Gastrocnemius medialis (tissue), 4 donors: Measurements from ENCODE around the gene RBM45. TPM values are rescaled to one million over a fixed set of nuclear protein-coding genes. Genes with fewer than 3 reads are reported as not detected.

Experiments
- ATAC-seq, 2 donors: fragments of 150-250 bp; one replicate each; pipeline ENCODE4 v1.9.1; 2016
- DNase-seq, 2 donors: peaks; one replicate each; pipeline ENCODE4 v3.0.0-alpha.2; 2019
- H3K27ac ChIP-seq, 4 donors: fragments of 200-600 bp; sonication (generic); 1 replicate in 1 of 4; 2 replicates in 3 of 4; pipeline ENCODE4 v1.5.1; 2016 to 2018; ENCODE audit warnings: mild to moderate bottlenecking in 2 of 4, moderate library complexity in 1 of 4
- H3K27me3 ChIP-seq, 3 donors: fragments of 200-600 bp; sonication (generic) in 2 of 3; 1 replicate in 1 of 3; 2 replicates in 2 of 3; pipeline versions ENCODE4 v1.5.1 to v1.6.0; 2016 to 2019; ENCODE audit warnings: mild to moderate bottlenecking in 1 of 3, moderate library complexity in 1 of 3
- H3K36me3 ChIP-seq, 2 donors: fragments of 200-600 bp; sonication (generic) in 1 of 2; one replicate each; pipeline ENCODE4 v1.5.1; 2017 to 2018
- H3K4me1 ChIP-seq, 2 donors: fragments of 200-600 bp; sonication (generic) in 1 of 2; one replicate each; pipeline ENCODE4 v1.5.1; 2016 to 2017; ENCODE audit warnings: mild to moderate bottlenecking in 2 of 2
- H3K4me3 ChIP-seq, 4 donors: fragments of 200-600 bp; sonication (generic) in 3 of 4; 1 replicate in 1 of 4; 2 replicates in 3 of 4; pipeline ENCODE4 v1.5.1; 2016 to 2019; ENCODE audit warnings: mild to moderate bottlenecking in 2 of 4
- H3K9me3 ChIP-seq, 3 donors: fragments of 200-600 bp; sonication (generic) in 2 of 3; 1 replicate in 1 of 3; 2 replicates in 2 of 3; pipeline ENCODE4 v1.5.1; 2016 to 2019
- CTCF ChIP-seq, 5 experiments: fragments of 450-650 bp in 3 of 5; fragments of 200-600 bp in 2 of 5; sonication (generic) in 2 of 5; IDR thresholded peaks in 4 of 5; conservative IDR thresholded peaks in 1 of 5; 1 replicate in 4 of 5; 2 replicates in 1 of 5; pipeline ENCODE4 v1.5.1; 2016 to 2019; ENCODE audit warnings: antibody characterized with exemption in 5 of 5, mild to moderate bottlenecking in 3 of 5, moderate library complexity in 3 of 5
- POLR2A ChIP-seq, 2 donors: fragments of 450-650 bp; IDR thresholded peaks; one replicate each; pipeline ENCODE4 v1.6.1; 2017; ENCODE audit warnings: antibody characterized with exemption in 2 of 2, mild to moderate bottlenecking in 2 of 2, moderate library complexity in 2 of 2
- in situ Hi-C, 4 donors: fragments of 200-750 bp; cut with MboI; loops; one replicate each; pipeline versions ENCODE4 v1.15.0 to v1.8.0; 2017; ENCODE audit warnings: low sequenced_read_pairs in 4 of 4
- intact Hi-C: fragments of 100-400 bp; cut with DNase I; formaldehyde crosslinking; loops from one replicate; pipeline ENCODE4 v1.15.1; 2023; ENCODE audit warnings: low total_unique reads
- total RNA-seq, 4 donors: library from RNA; depleted of rRNA; stranded (reverse); fragments of >200 nt; gene quantifications; one replicate each; pipeline versions ENCODE4 v1.1.0 to v1.2.3, GENCODE V29; 2016

Gene RBM45
- total RNA-seq, 4 donors from 2014 or later = 2.0 to 8.1 (median 5.5) TPM

GRCh38 chr2:178114462-178114861, 2.2 kb downstream of the RBM45 start:
- intact Hi-C loops = loop anchor here (5.0 kb wide), 2 partner anchors 163 to 298 kb away; no protein-coding TSS in a partner anchor
- Histone ChIP-seq H3K4me1 (peaks cover 13 to 18% of the 10 kb centered on the region in 2 donors), H3K9me3 (no peaks in the 10 kb centered on the region), H3K27ac (no peak overlapping the region), H3K27me3 (no peaks in the 10 kb centered on the region), H3K4me3 (no peak overlapping the region), H3K36me3 (peaks cover 0 to 5% of the 10 kb centered on the region in 2 donors)
- no peak for TF ChIP-seq POLR2A (IDR thresholded peaks at IDR 0.05)
- no peak for TF ChIP-seq CTCF (IDR thresholded peaks at IDR 0.05 in 4 of 5, conservative IDR thresholded peaks at IDR 0.05 in 1 of 5)
- in situ Hi-C loops = no loop called here
- DNase-seq (no peak), ATAC-seq (no peak)

- H3K4me1 ChIP-seq = peaks cover 13 to 18% of the 10 kb centered on the region in 2 donors
- intact Hi-C loops = no loop called here
Observed at GRCh38 chr2:178115271-178115670, 3.0 kb downstream of the RBM45 start.

GRCh38 chr2:178117725-178118124, 5.5 kb downstream of the RBM45 start:
- H3K4me3 ChIP-seq = no peak overlapping the region
- intact Hi-C loops (no loop called here), in situ Hi-C loops (no loop called here)
- H3K36me3 ChIP-seq = peaks cover 0 to 25% of the 10 kb centered on the region in 2 donors
- H3K27me3 ChIP-seq = no peaks in the 10 kb centered on the region
- no peaks in the 10 kb centered on the region for H3K9me3 ChIP-seq
- H3K27ac ChIP-seq = no peak overlapping the region
- peaks cover 9 to 11% of the 10 kb centered on the region in 2 donors for H3K4me1 ChIP-seq
- no peak for ATAC-seq
- TF ChIP-seq POLR2A (IDR thresholded peaks at IDR 0.05) (no peak), CTCF (IDR thresholded peaks at IDR 0.05 in 4 of 5, conservative IDR thresholded peaks at IDR 0.05 in 1 of 5) (no peak)
- no peak for DNase-seq

More at GRCh38 chr2:178115271-178115670, 3.0 kb downstream of the RBM45 start:
- H3K27ac ChIP-seq = no peak overlapping the region
- in situ Hi-C loops = no loop called here
- no peak overlapping the region for H3K4me3 ChIP-seq
- TF ChIP-seq POLR2A (IDR thresholded peaks at IDR 0.05) = no peak
- TF ChIP-seq CTCF (IDR thresholded peaks at IDR 0.05 in 4 of 5, conservative IDR thresholded peaks at IDR 0.05 in 1 of 5) = no peak
- H3K36me3 ChIP-seq = peaks cover 0 to 5% of the 10 kb centered on the region in 2 donors
- H3K27me3 ChIP-seq = no peaks in the 10 kb centered on the region
- no peak for DNase-seq
- no peaks in the 10 kb centered on the region for H3K9me3 ChIP-seq
- no peak for ATAC-seq

- H3K27ac ChIP-seq = no peak overlapping the region
- H3K27me3 ChIP-seq = no peaks in the 10 kb centered on the region
- H3K4me3 ChIP-seq = no peak overlapping the region
- no peaks in the 10 kb centered on the region for H3K4me1 ChIP-seq
- intact Hi-C loops = no loop called here
- in situ Hi-C loops = no loop called here
- TF ChIP-seq CTCF (IDR thresholded peaks at IDR 0.05 in 4 of 5, conservative IDR thresholded peaks at IDR 0.05 in 1 of 5) = no peak
- no peak for TF ChIP-seq POLR2A (IDR thresholded peaks at IDR 0.05)
- H3K36me3 ChIP-seq = peaks cover 2 to 42% of the 10 kb centered on the region in 2 donors
- peak in 1 of 2 donors; percentile 51 for ATAC-seq
- no peaks in the 10 kb centered on the region for H3K9me3 ChIP-seq
- DNase-seq = no peak
Observed at GRCh38 chr2:178119179-178119922, 7.1 kb downstream of the RBM45 start.
